HepG2 (cell line): ENCODE results near the gene MAN1B1.

Source experiments
- BRCA1 ChIP-seq: sonication (generic); formaldehyde crosslinking; IDR thresholded peaks from 2 replicates; pipeline ENCODE4 v1.4.0; 2020; ENCODE audit warnings: missing genetic modification reagents
- CENPT ChIP-seq: sonication (generic); formaldehyde crosslinking; IDR thresholded peaks from 2 replicates; pipeline ENCODE4 v1.8.0; 2022; ENCODE audit warnings: low read depth, mild to moderate bottlenecking, moderate library complexity, missing genetic modification reagents
- FOSL1 ChIP-seq: sonication (generic); formaldehyde crosslinking; IDR thresholded peaks from 2 replicates; pipeline ENCODE4 v1.9.0; 2021; ENCODE audit warnings: missing genetic modification reagents, borderline replicate concordance
- FOXA1 ChIP-seq, 2 experiments: fragments of 450-650 bp in 1 of 2; sonication (generic) in 1 of 2; formaldehyde crosslinking in 1 of 2; IDR thresholded peaks; 2 replicates each; pipeline versions ENCODE4 v1.4.0 to v1.6.1; 2016 to 2020; ENCODE audit warnings: missing genetic modification reagents in 1 of 2
- ISL2 ChIP-seq: sonication (generic); formaldehyde crosslinking; IDR thresholded peaks from 2 replicates; pipeline ENCODE4 v1.5.0; 2020; ENCODE audit warnings: missing genetic modification reagents
- POLR2AphosphoS5 ChIP-seq: IDR thresholded peaks from 2 replicates; pipeline ENCODE4 v1.6.1; 2012; ENCODE audit warnings: low read depth, low read length
- ZNF124 ChIP-seq: sonication (generic); formaldehyde crosslinking; IDR thresholded peaks from 2 replicates; pipeline ENCODE4 v1.4.0; 2020; ENCODE audit warnings: missing genetic modification reagents
- ZNF326 ChIP-seq: sonication (generic); formaldehyde crosslinking; IDR thresholded peaks from 2 replicates; pipeline ENCODE4 v1.4.0; 2020; ENCODE audit warnings: missing genetic modification reagents, borderline replicate concordance
- TF ChIP-seq, protein P1 (sequence below): sonication (generic); formaldehyde crosslinking; IDR thresholded peaks from 2 replicates; pipeline ENCODE4 v1.4.0; 2020; ENCODE audit warnings: mild to moderate bottlenecking, low read depth, missing genetic modification reagents
- TF ChIP-seq, protein P2 (sequence below): sonication (generic); formaldehyde crosslinking; IDR thresholded peaks from 2 replicates; pipeline ENCODE4 v1.5.1; 2020; ENCODE audit warnings: mild to moderate bottlenecking, missing genetic modification reagents, moderate library complexity
- TF ChIP-seq, protein P3 (sequence below): sonication (generic); formaldehyde crosslinking; IDR thresholded peaks from 2 replicates; pipeline ENCODE4 v1.5.0; 2020; ENCODE audit warnings: mild to moderate bottlenecking, missing genetic modification reagents, moderate library complexity
- TF ChIP-seq, protein P4 (sequence below): sonication (generic); formaldehyde crosslinking; IDR thresholded peaks from 2 replicates; pipeline ENCODE4 v1.5.1; 2020; ENCODE audit warnings: mild to moderate bottlenecking, missing genetic modification reagents, borderline replicate concordance

DNA sequence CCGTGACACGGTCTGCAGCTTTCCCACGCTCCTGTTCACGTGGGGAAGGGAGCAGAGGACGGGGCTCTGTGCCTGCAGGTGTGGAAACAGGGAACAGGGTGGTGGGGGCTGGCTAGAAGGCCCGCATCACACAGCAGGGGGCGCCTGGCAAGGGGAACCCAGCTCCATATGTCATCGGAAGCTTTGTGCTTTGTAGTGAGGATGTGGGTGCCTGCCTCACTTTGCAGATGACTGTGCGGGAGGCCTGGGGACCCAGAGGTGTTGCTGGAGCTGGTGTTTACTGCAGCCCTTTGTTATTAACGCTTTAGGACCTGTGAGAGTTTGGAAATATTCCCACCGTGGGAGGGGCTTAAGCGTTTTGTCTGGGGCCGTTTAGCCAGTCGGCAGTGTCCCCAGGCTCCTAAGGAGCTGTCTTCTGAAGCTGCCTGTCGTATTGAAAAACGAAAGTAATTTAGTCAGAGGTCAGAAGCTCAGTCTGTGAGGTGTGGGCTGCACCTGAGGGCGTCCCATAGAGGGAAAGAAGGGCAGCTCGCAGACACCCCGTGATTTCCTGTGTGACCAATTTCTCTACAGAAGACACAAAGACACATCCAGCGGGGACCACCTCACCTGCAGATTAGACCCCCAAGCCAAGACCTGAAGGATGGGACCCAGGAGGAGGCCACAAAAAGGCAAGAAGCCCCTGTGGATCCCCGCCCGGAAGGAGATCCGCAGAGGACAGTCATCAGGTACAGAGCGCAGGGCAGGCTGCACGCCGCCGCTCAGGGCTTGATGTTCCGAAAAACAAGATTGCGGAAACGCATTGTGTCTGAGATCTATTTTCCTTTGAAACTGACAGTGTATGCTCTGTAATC lies 9.1 kb downstream of the MAN1B1 start:
- TF ChIP-seq, protein P1, sequence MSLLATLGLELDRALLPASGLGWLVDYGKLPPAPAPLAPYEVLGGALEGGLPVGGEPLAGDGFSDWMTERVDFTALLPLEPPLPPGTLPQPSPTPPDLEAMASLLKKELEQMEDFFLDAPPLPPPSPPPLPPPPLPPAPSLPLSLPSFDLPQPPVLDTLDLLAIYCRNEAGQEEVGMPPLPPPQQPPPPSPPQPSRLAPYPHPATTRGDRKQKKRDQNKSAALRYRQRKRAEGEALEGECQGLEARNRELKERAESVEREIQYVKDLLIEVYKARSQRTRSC (CRISPR knock-in tag), result no peak
- TF ChIP-seq FOSL1 (CRISPR knock-in tag) (no peak), CENPT (CRISPR knock-in tag) (no peak), ZNF326 (CRISPR knock-in tag) (no peak), POLR2AphosphoS5 (no peak), ZNF124 (CRISPR knock-in tag) (no peak), FOXA1 (IDR thresholded peaks at IDR 0.05) (no peak), FOXA1 (CRISPR knock-in tag; IDR thresholded peaks at IDR 0.05) (no peak), ISL2 (CRISPR knock-in tag) (no peak), BRCA1 (CRISPR knock-in tag) (no peak)
- TF ChIP-seq, protein P2, sequence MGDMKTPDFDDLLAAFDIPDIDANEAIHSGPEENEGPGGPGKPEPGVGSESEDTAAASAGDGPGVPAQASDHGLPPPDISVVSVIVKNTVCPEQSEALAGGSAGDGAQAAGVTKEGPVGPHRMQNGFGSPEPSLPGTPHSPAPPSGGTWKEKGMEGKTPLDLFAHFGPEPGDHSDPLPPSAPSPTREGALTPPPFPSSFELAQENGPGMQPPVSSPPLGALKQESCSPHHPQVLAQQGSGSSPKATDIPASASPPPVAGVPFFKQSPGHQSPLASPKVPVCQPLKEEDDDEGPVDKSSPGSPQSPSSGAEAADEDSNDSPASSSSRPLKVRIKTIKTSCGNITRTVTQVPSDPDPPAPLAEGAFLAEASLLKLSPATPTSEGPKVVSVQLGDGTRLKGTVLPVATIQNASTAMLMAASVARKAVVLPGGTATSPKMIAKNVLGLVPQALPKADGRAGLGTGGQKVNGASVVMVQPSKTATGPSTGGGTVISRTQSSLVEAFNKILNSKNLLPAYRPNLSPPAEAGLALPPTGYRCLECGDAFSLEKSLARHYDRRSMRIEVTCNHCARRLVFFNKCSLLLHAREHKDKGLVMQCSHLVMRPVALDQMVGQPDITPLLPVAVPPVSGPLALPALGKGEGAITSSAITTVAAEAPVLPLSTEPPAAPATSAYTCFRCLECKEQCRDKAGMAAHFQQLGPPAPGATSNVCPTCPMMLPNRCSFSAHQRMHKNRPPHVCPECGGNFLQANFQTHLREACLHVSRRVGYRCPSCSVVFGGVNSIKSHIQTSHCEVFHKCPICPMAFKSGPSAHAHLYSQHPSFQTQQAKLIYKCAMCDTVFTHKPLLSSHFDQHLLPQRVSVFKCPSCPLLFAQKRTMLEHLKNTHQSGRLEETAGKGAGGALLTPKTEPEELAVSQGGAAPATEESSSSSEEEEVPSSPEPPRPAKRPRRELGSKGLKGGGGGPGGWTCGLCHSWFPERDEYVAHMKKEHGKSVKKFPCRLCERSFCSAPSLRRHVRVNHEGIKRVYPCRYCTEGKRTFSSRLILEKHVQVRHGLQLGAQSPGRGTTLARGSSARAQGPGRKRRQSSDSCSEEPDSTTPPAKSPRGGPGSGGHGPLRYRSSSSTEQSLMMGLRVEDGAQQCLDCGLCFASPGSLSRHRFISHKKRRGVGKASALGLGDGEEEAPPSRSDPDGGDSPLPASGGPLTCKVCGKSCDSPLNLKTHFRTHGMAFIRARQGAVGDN (CRISPR knock-in tag), result no peak
- TF ChIP-seq, protein P3, sequence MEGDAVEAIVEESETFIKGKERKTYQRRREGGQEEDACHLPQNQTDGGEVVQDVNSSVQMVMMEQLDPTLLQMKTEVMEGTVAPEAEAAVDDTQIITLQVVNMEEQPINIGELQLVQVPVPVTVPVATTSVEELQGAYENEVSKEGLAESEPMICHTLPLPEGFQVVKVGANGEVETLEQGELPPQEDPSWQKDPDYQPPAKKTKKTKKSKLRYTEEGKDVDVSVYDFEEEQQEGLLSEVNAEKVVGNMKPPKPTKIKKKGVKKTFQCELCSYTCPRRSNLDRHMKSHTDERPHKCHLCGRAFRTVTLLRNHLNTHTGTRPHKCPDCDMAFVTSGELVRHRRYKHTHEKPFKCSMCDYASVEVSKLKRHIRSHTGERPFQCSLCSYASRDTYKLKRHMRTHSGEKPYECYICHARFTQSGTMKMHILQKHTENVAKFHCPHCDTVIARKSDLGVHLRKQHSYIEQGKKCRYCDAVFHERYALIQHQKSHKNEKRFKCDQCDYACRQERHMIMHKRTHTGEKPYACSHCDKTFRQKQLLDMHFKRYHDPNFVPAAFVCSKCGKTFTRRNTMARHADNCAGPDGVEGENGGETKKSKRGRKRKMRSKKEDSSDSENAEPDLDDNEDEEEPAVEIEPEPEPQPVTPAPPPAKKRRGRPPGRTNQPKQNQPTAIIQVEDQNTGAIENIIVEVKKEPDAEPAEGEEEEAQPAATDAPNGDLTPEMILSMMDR (CRISPR knock-in tag), result peak; percentile 68
- TF ChIP-seq, protein P4, sequence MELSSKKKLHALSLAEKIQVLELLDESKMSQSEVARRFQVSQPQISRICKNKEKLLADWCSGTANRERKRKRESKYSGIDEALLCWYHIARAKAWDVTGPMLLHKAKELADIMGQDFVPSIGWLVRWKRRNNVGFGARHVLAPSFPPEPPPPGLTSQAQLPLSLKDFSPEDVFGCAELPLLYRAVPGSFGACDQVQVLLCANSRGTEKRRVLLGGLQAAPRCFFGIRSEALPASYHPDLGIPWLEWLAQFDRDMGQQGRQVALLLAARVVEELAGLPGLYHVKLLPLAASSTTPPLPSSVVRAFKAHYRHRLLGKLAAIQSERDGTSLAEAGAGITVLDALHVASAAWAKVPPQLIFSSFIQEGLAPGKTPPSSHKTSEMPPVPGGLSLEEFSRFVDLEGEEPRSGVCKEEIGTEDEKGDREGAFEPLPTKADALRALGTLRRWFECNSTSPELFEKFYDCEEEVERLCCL (CRISPR knock-in tag), result no peak
